H9 (cell line): ENCODE data around the gene PRDM11. TPM values are rescaled to one million over a fixed set of nuclear protein-coding genes. Genes with fewer than 3 reads are reported as not detected.

Source experiments
- DNase-seq: peaks from one replicate; pipeline ENCODE4 v3.0.0-alpha.2; 2017
- H2AFZ ChIP-seq: one replicate; pipeline ENCODE4 v1.6.1; 2013; ENCODE audit warnings: mild to moderate bottlenecking, low read length, control low read depth, moderate library complexity
- H2AK5ac ChIP-seq: 2 replicates; pipeline ENCODE4 v1.6.1; 2013; ENCODE audit warnings: low read length, control low read depth, mixed read lengths; ENCODE audit not compliant: insufficient read length
- H2BK120ac ChIP-seq: one replicate; pipeline ENCODE4 v1.6.1; 2013; ENCODE audit warnings: low read depth, mild to moderate bottlenecking, low read length, control low read depth, inconsistent platforms; ENCODE audit not compliant: poor library complexity, severe bottlenecking
- H2BK12ac ChIP-seq: 2 replicates; pipeline ENCODE4 v1.6.1; 2013; ENCODE audit warnings: low read length, control low read depth, mixed read lengths, low read depth; ENCODE audit not compliant: insufficient read length
- H2BK15ac ChIP-seq: 2 replicates; pipeline ENCODE4 v1.6.1; 2013; ENCODE audit warnings: low read depth, low read length, control low read depth
- H2BK20ac ChIP-seq: one replicate; pipeline ENCODE4 v1.6.1; 2013; ENCODE audit warnings: low read depth, mild to moderate bottlenecking, low read length, control low read depth, inconsistent platforms; ENCODE audit not compliant: poor library complexity, severe bottlenecking
- H2BK5ac ChIP-seq: 2 replicates; pipeline ENCODE4 v1.6.1; 2013; ENCODE audit warnings: low read length, control low read depth, mixed read lengths; ENCODE audit not compliant: insufficient read length
- H3K14ac ChIP-seq: 2 replicates; pipeline ENCODE4 v1.6.1; 2013; ENCODE audit warnings: low read length, control low read depth; ENCODE audit not compliant: insufficient read depth
- H3K18ac ChIP-seq: 2 replicates; pipeline ENCODE4 v1.6.1; 2013; ENCODE audit warnings: low read depth, mild to moderate bottlenecking, mixed read lengths, low read length, control low read depth; ENCODE audit not compliant: insufficient read length
- H3K23ac ChIP-seq: 2 replicates; pipeline ENCODE4 v1.6.1; 2013; ENCODE audit warnings: low read length, control low read depth, mixed read lengths, low read depth; ENCODE audit not compliant: insufficient read length
- H3K23me2 ChIP-seq: 2 replicates; pipeline ENCODE4 v1.6.1; 2013; ENCODE audit warnings: low read depth, mild to moderate bottlenecking, mixed read lengths, low read length, control low read depth; ENCODE audit not compliant: insufficient read length, poor library complexity, severe bottlenecking
- H3K27ac ChIP-seq: 2 replicates; pipeline ENCODE4 v1.5.1; 2013; ENCODE audit warnings: low read length, control low read depth, mixed read lengths, low read depth; ENCODE audit not compliant: insufficient read length
- H3K27me3 ChIP-seq: 2 replicates; pipeline ENCODE4 v1.6.1; 2013; ENCODE audit warnings: low read length, control low read depth, inconsistent platforms; ENCODE audit not compliant: insufficient read depth
- H3K4ac ChIP-seq: 2 replicates; pipeline ENCODE4 v1.6.1; 2013; ENCODE audit warnings: low read depth, mild to moderate bottlenecking, control low read depth, inconsistent platforms, low read length, moderate library complexity
- H3K4me1 ChIP-seq: 2 replicates; pipeline ENCODE4 v1.6.1; 2013; ENCODE audit warnings: low read length, control low read depth, inconsistent platforms; ENCODE audit not compliant: insufficient read depth
- H3K4me2 ChIP-seq: 2 replicates; pipeline ENCODE4 v1.6.1; 2013; ENCODE audit warnings: low read length, control low read depth, mixed read lengths; ENCODE audit not compliant: insufficient read length, insufficient read depth
- H3K56ac ChIP-seq: 2 replicates; pipeline ENCODE4 v1.6.1; 2013; ENCODE audit warnings: low read depth, mild to moderate bottlenecking, mixed read lengths, low read length, control low read depth; ENCODE audit not compliant: insufficient read length
- H3K79me1 ChIP-seq: 2 replicates; pipeline ENCODE4 v1.6.1; 2013; ENCODE audit warnings: low read depth, mild to moderate bottlenecking, moderate library complexity, low read length, control low read depth, inconsistent platforms; ENCODE audit not compliant: insufficient read depth, poor library complexity, severe bottlenecking
- H3K79me2 ChIP-seq: 2 replicates; pipeline ENCODE4 v1.6.1; 2013; ENCODE audit warnings: low read length, control low read depth, inconsistent platforms; ENCODE audit not compliant: insufficient read depth
- H3K9ac ChIP-seq: 2 replicates; pipeline ENCODE4 v1.6.1; 2013; ENCODE audit warnings: low read length, control low read depth, mixed read lengths; ENCODE audit not compliant: insufficient read length; ENCODE audit errors: extremely low read depth
- H3K9me3 ChIP-seq: one replicate; pipeline ENCODE4 v1.6.1; 2013; ENCODE audit warnings: low read depth, low read length, inconsistent platforms; ENCODE audit not compliant: control insufficient read depth
- H3T11ph ChIP-seq: one replicate; pipeline ENCODE4 v1.6.1; 2013; ENCODE audit warnings: mild to moderate bottlenecking, low read length, control low read depth, inconsistent platforms
- H4K20me1 ChIP-seq: one replicate; pipeline ENCODE4 v1.6.1; 2013; ENCODE audit not compliant: control insufficient read depth, insufficient read length, insufficient read depth
- H4K5ac ChIP-seq: 2 replicates; pipeline ENCODE4 v1.6.1; 2013; ENCODE audit warnings: low read depth, mild to moderate bottlenecking, mixed read lengths, low read length, control low read depth; ENCODE audit not compliant: insufficient read length
- H4K8ac ChIP-seq: replicated peaks from 2 replicates; pipeline ENCODE4 v1.6.1; 2013; ENCODE audit warnings: low read length, control low read depth, mixed read lengths, low read depth; ENCODE audit not compliant: insufficient read length
- H4K91ac ChIP-seq: 2 replicates; pipeline ENCODE4 v1.6.1; 2013; ENCODE audit warnings: low read depth, mild to moderate bottlenecking, moderate library complexity, mixed read lengths, low read length, control low read depth; ENCODE audit not compliant: insufficient read length
- H3K27ac Mint-ChIP-seq, 3 experiments: 2 replicates in 2 of 3; 3 replicates in 1 of 3; pipeline ENCODE4 v1.8.0; 2020 to 2021; ENCODE audit warnings: mixed read lengths in 3 of 3, mild to moderate bottlenecking in 1 of 3, moderate library complexity in 1 of 3
- H3K27me3 Mint-ChIP-seq: 2 replicates; pipeline ENCODE4 v1.8.0; 2021; ENCODE audit warnings: low read depth, mild to moderate bottlenecking, moderate library complexity, mixed read lengths
- H3K36me3 Mint-ChIP-seq, 3 experiments: 2 replicates in 2 of 3; 3 replicates in 1 of 3; pipeline ENCODE4 v1.8.0; 2020 to 2021; ENCODE audit warnings: low read depth in 3 of 3, mixed read lengths in 3 of 3; ENCODE audit not compliant: insufficient read depth in 1 of 3
- H3K4me1 Mint-ChIP-seq, 2 experiments: 2 replicates each; pipeline ENCODE4 v1.8.0; 2020; ENCODE audit warnings: mixed read lengths in 2 of 2
- H3K4me3 Mint-ChIP-seq, 2 experiments: 2 replicates in 1 of 2; 3 replicates in 1 of 2; pipeline ENCODE4 v1.8.0; 2020 to 2021; ENCODE audit warnings: mild to moderate bottlenecking in 2 of 2, mixed read lengths in 2 of 2, moderate library complexity in 1 of 2
- H3K9me3 Mint-ChIP-seq, 2 experiments: 2 replicates in 1 of 2; 3 replicates in 1 of 2; pipeline ENCODE4 v1.8.0; 2020; ENCODE audit warnings: mild to moderate bottlenecking in 2 of 2, mixed read lengths in 2 of 2, moderate library complexity in 1 of 2
- WGBS: extraction: QIAGEN DNeasy Blood & Tissue Kit; methylation state at CpG from one replicate; pipeline ENCODE4 v1.1.7; 2013; ENCODE audit warnings: missing lambda C conversion rate, low lambda C conversion rate, mixed read lengths; ENCODE audit not compliant: insufficient read length; ENCODE audit errors: extremely low coverage; 5-methylcytosine and 5-hydroxymethylcytosine counted together
- total RNA-seq: library from RNA; stranded (reverse); gene quantifications from 2 replicates; pipeline ENCODE4 v1.2.1, GENCODE V29; 2021
- TF ChIP-seq, protein P1 (sequence below): fragments of 200-600 bp; sonication (generic); conservative IDR thresholded peaks from 3 replicates; pipeline ENCODE4 v1.8.0; 2021; ENCODE audit warnings: antibody characterized with exemption, mild to moderate bottlenecking

Gene PRDM11
- total RNA-seq, 1 experiment from 2014 or later, result 11.5 TPM

DNA sequence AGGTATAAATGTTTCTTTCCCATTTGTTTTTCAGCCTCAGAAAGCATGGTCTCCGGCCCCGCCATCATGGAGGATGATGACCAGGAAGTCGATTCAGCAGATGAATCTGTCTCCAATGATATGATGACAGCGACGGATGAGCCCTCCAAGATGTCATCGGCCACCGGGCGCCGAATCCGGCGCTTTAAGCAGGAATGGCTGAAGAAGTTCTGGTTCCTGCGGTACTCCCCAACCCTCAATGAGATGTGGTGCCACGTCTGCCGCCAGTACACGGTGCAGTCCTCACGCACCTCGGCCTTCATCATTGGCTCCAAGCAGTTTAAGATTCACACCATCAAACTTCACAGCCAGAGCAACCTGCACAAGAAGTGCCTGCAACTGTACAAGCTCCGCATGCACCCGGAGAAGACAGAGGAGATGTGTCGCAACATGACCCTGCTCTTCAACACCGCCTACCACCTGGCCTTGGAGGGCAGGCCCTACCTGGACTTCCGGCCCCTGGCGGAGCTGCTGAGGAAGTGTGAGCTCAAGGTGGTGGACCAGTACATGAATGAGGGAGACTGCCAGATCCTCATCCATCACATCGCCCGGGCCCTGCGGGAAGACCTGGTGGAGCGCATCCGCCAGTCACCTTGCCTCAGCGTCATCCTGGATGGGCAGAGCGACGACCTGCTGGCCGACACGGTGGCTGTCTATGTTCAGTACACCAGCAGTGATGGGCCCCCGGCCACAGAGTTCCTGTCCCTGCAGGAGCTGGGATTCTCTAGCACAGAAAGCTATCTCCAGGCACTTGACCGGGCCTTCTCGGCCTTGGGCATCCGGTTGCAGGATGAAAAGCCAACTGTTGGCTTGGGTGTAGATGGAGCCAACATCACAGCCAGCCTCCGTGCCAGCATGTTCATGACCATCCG lies 79.8 kb downstream of the PRDM11 start:
- H3K4ac ChIP-seq, result no peak overlapping the region
- no peak overlapping the region for H2AK5ac ChIP-seq
- H3K23me2 ChIP-seq, result no peaks in the 10 kb centered on the region
- H2BK120ac ChIP-seq, result no peak overlapping the region
- H3K79me2 ChIP-seq, result no peaks in the 10 kb centered on the region
- no peak overlapping the region for H2BK15ac ChIP-seq
- H2BK20ac ChIP-seq, result no peak overlapping the region
- H3K4me2 ChIP-seq, result no peak overlapping the region
- no peak overlapping the region for H4K91ac ChIP-seq
- no peak overlapping the region for H4K5ac ChIP-seq
- H3T11ph ChIP-seq, result no peak overlapping the region
- no CpG with 5 or more reads among the region's 39 CpGs for WGBS
- H3K23ac ChIP-seq, result no peak overlapping the region
- no peak for DNase-seq
- H3K27me3 ChIP-seq, result no peaks in the 10 kb centered on the region
- no peak overlapping the region for H4K8ac ChIP-seq
- H3K79me1 ChIP-seq, result no peaks in the 10 kb centered on the region
- Mint-ChIP-seq H3K27me3 (no peaks in the 10 kb centered on the region), H3K9me3 (no peaks in the 10 kb centered on the region), H3K36me3 (peaks cover 18 to 27% (median 21%) of the 10 kb centered on the region in 3 experiments; a peak in 6 of 7 replicates), H3K27ac (no peak overlapping the region), H3K4me3 (no peak overlapping the region), H3K4me1 (no peaks in the 10 kb centered on the region; a peak in 1 of 4 replicates)
- no peak overlapping the region for H2AFZ ChIP-seq
- no peak overlapping the region for H3K18ac ChIP-seq
- H4K20me1 ChIP-seq, result no peaks in the 10 kb centered on the region
- no peak overlapping the region for H2BK12ac ChIP-seq
- H3K4me1 ChIP-seq, result no peaks in the 10 kb centered on the region
- no peak overlapping the region for H3K14ac ChIP-seq
- H3K56ac ChIP-seq, result no peak overlapping the region
- TF ChIP-seq, protein P1, sequence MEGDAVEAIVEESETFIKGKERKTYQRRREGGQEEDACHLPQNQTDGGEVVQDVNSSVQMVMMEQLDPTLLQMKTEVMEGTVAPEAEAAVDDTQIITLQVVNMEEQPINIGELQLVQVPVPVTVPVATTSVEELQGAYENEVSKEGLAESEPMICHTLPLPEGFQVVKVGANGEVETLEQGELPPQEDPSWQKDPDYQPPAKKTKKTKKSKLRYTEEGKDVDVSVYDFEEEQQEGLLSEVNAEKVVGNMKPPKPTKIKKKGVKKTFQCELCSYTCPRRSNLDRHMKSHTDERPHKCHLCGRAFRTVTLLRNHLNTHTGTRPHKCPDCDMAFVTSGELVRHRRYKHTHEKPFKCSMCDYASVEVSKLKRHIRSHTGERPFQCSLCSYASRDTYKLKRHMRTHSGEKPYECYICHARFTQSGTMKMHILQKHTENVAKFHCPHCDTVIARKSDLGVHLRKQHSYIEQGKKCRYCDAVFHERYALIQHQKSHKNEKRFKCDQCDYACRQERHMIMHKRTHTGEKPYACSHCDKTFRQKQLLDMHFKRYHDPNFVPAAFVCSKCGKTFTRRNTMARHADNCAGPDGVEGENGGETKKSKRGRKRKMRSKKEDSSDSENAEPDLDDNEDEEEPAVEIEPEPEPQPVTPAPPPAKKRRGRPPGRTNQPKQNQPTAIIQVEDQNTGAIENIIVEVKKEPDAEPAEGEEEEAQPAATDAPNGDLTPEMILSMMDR, result no peak
- no peak overlapping the region for H3K27ac ChIP-seq
- H3K9me3 ChIP-seq, result no peaks in the 10 kb centered on the region
- no peak overlapping the region for H2BK5ac ChIP-seq
- no peak overlapping the region for H3K9ac ChIP-seq
